ENCODE results near the gene NANOS2. TPM values are rescaled to one million over a fixed set of nuclear protein-coding genes. Genes with fewer than 3 reads are reported as not detected.
A peak's percentile ranks its signal among the peaks of the same experiment; 100 is the strongest.

The NANOS2 gene
- total RNA-seq, 1 experiment from 2014 or later = not detected

DNA sequence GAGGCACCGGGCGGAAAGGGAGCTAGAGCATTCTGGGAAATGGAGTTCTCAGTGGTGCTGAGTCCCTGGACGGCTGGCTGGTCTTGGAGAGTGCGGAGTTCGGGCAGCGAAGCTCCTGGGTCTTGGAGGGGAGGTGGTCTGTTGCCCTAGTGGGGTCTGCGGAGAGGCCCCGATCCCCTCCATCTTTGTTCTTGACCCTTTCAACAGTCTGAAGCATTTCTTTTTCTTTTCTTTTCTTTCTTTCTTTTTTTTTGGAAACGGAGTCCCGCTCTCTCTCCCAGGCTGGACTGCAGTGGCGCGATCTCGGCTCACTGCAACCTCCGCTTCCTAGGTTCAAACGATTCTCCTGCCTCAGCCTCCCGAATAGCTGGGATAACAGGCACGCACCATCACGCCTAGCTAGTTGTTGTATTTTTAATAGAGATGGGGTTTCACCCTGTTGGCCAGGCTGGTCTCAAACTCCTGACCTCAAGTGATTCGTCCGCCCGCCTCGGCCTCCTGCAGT lies 51.2 kb downstream of the NANOS2 start:
- H3K9ac ChIP-seq (ENCODE audit: low read length) = no peak overlapping the region
- POLR2A ChIA-PET (ENCODE audit: unreplicated experiment) = interaction anchor here (0.5 to 0.6 kb wide), 2 partner anchors 70 to 171 kb away, joined by 3 to 4 read pairs; partner anchors contain the start of gene SNRPD2
- H3K36me3 ChIP-seq (ENCODE audit: low read depth, low read length) = peaks cover 2% of the 10 kb centered on the region; the same call in 1 of the 2 replicates
- no peaks in the 10 kb centered on the region for H3K4me1 ChIP-seq (ENCODE audit: insufficient read depth, low read length)
- no TSS peak for BruUV-seq (replicated peaks)
- H2AFZ ChIP-seq (ENCODE audit: low read length) = peak overlapping the region; percentile 62; the same call in 1 of the 2 replicates
- H3K79me2 ChIP-seq (ENCODE audit: low read length) = peaks cover 23% of the 10 kb centered on the region
- no peaks in the 10 kb centered on the region for H3F3A ChIP-seq (ENCODE audit: low read length, unreplicated experiment)
- DNase-seq (no peak), ATAC-seq (no peak)
- H3K9me3 ChIP-seq (ENCODE audit: low read length) = no peaks in the 10 kb centered on the region
- intact Hi-C loops (cut with micrococcal nuclease) = loop anchor here (2.0 kb wide), 1 partner anchor 19 kb away; no protein-coding TSS in a partner anchor
- no peaks in the 10 kb centered on the region for H3K9me2 ChIP-seq (replicated peaks; ENCODE audit: low read length)
- TF ChIP-seq, protein P1, sequence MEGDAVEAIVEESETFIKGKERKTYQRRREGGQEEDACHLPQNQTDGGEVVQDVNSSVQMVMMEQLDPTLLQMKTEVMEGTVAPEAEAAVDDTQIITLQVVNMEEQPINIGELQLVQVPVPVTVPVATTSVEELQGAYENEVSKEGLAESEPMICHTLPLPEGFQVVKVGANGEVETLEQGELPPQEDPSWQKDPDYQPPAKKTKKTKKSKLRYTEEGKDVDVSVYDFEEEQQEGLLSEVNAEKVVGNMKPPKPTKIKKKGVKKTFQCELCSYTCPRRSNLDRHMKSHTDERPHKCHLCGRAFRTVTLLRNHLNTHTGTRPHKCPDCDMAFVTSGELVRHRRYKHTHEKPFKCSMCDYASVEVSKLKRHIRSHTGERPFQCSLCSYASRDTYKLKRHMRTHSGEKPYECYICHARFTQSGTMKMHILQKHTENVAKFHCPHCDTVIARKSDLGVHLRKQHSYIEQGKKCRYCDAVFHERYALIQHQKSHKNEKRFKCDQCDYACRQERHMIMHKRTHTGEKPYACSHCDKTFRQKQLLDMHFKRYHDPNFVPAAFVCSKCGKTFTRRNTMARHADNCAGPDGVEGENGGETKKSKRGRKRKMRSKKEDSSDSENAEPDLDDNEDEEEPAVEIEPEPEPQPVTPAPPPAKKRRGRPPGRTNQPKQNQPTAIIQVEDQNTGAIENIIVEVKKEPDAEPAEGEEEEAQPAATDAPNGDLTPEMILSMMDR (conservative IDR thresholded peaks at IDR 0.05; ENCODE audit: low read depth, low read length) = no peak
- TF ChIP-seq EZH2phosphoT487 (IDR thresholded peaks at IDR 0.05; ENCODE audit: borderline replicate concordance, low read length) (no peak), EZH2 (IDR thresholded peaks at IDR 0.05; ENCODE audit: low read length, unreplicated experiment) (no peak)
- H3K4me3 ChIP-seq (ENCODE audit: low read length) = peak overlapping the region; percentile 82
- peak overlapping the region; percentile 81 for H3K4me2 ChIP-seq (ENCODE audit: low read length)
- CTCF ChIA-PET = interaction anchor here (0.6 to 1.6 kb wide), 5 partner anchors 8 to 334 kb away, joined by 3 to 9 read pairs (median 6); partner anchors contain the start of gene DMWD
- H3K27me3 ChIP-seq (ENCODE audit: low read length) = peaks cover 13% of the 10 kb centered on the region
- no peak overlapping the region for H3K27ac ChIP-seq (ENCODE audit: low read length)
- H4K20me1 ChIP-seq (ENCODE audit: low read length) = no peaks in the 10 kb centered on the region

Other genes starting within 250 kb of the NANOS2 start
- 1.9 and 4.8 TPM in 2 replicates for gene GIPR, start 246.6 kb downstream of the NANOS2 start, total RNA-seq (2014; rRNA removed)
- 554 and 631 TPM in 2 replicates for gene SNRPD2, start 222.8 kb downstream of the NANOS2 start, total RNA-seq (2014; rRNA removed)
- 9.8 and 13.4 TPM in 2 replicates for gene QPCTL, start 222.1 kb downstream of the NANOS2 start, total RNA-seq (2014; rRNA removed)
- gene FBXO46, start 183.9 kb downstream of the NANOS2 start, total RNA-seq (2014; rRNA removed) = 12.8 and 16.1 TPM in 2 replicates
- gene MEIOSIN, start 181.3 kb downstream of the NANOS2 start, total RNA-seq (2014; rRNA removed) = not detected in 2 replicates
- gene SIX5, start 145.5 kb downstream of the NANOS2 start, total RNA-seq (2014; rRNA removed) = 9.3 and 13.6 TPM in 2 replicates
- gene DMPK, start 132.3 kb downstream of the NANOS2 start, total RNA-seq (2014; rRNA removed) = 18.3 and 18.9 TPM in 2 replicates
- gene DMWD, start 121.9 kb downstream of the NANOS2 start, total RNA-seq (2014; rRNA removed) = 34.9 and 50.3 TPM in 2 replicates
- gene RSPH6A, start 99.5 kb downstream of the NANOS2 start, total RNA-seq (2014; rRNA removed) = 0.12 TPM in 1 of 2 replicates, not detected in the other
- gene SYMPK, start 51.6 kb downstream of the NANOS2 start, total RNA-seq (2014; rRNA removed) = 36.6 and 67.3 TPM in 2 replicates
- 0.33 and 0.40 TPM in 2 replicates for gene FOXA3, start 50.5 kb downstream of the NANOS2 start, total RNA-seq (2014; rRNA removed)
- gene IRF2BP1, start 28.6 kb downstream of the NANOS2 start, total RNA-seq (2014; rRNA removed) = 31.5 and 38.6 TPM in 2 replicates
- 5.4 and 12.0 TPM in 2 replicates for gene MYPOP, start 12.2 kb downstream of the NANOS2 start, total RNA-seq (2014; rRNA removed)
- 0.06 TPM in 1 of 2 replicates, not detected in the other for gene NOVA2, start 59.1 kb upstream of the NANOS2 start, total RNA-seq (2014; rRNA removed)
- 6.3 and 7.7 TPM in 2 replicates for gene CCDC61, start 80.7 kb upstream of the NANOS2 start, total RNA-seq (2014; rRNA removed)
- not detected in 2 replicates for gene PGLYRP1, start 108.3 kb upstream of the NANOS2 start, total RNA-seq (2014; rRNA removed)
- not detected in 2 replicates for gene IGFL4, start 126.2 kb upstream of the NANOS2 start, total RNA-seq (2014; rRNA removed)
- not detected in 2 replicates for gene IGFL3, start 209.9 kb upstream of the NANOS2 start, total RNA-seq (2014; rRNA removed)
- not detected in 2 replicates for gene IGFL2, start 233.5 kb upstream of the NANOS2 start, total RNA-seq (2014; rRNA removed)